H1 (cell line): ENCODE results near the gene NKX2-4.

Source experiments
- CTCF ChIP-seq, 3 experiments: IDR thresholded peaks; 1 replicate in 2 of 3; 2 replicates in 1 of 3; pipeline versions ENCODE4 v1.5.1 to v1.6.1; 2011; ENCODE audit warnings: low read length in 3 of 3, mild to moderate bottlenecking in 3 of 3, inconsistent platforms in 2 of 3, low read depth in 1 of 3, moderate library complexity in 1 of 3; ENCODE audit not compliant: insufficient read depth in 1 of 3; ENCODE audit errors: control extremely low read depth in 1 of 3
- POLR2A ChIP-seq, 2 experiments: IDR thresholded peaks; 1 replicate in 1 of 2; 2 replicates in 1 of 2; pipeline ENCODE4 v1.6.1; 2011; ENCODE audit warnings: low read depth in 2 of 2, low read length in 2 of 2, mild to moderate bottlenecking in 2 of 2; ENCODE audit errors: control extremely low read depth in 1 of 2

- TF ChIP-seq POLR2A (IDR thresholded peaks at IDR 0.05; ENCODE audit: control extremely low read depth in 1 of 2, low read depth in 2 of 2, low read length in 2 of 2), result no peak
- no peak for TF ChIP-seq CTCF (IDR thresholded peaks at IDR 0.05; ENCODE audit: control extremely low read depth in 1 of 3, insufficient read depth in 1 of 3, low read depth in 1 of 3, low read length in 3 of 3)
Measured at GRCh38 chr20:21386111-21386510, 11.2 kb downstream of the NKX2-4 start.
